Stimulated activated naive CD4-positive, alpha-beta T cell treated with Interleukin-2 at 50 U/mL for 16 hours (primary cell): ENCODE data around the gene SLC22A23.

Experiments used
- DNase-seq: peaks from one replicate; lab custom pipeline; 2025; lab: John Stamatoyannopoulos, UW

The SLC22A23 gene

GRCh38 chr6:3351829-3352524 lies 104.9 kb downstream of the SLC22A23 start:
- DNase-seq: no peak

- no peak for DNase-seq
Observed at GRCh38 chr6:3351105-3351676, 105.7 kb downstream of the SLC22A23 start.

GRCh38 chr6:3350252-3350796 lies 106.5 kb downstream of the SLC22A23 start:
- no peak for DNase-seq

- no peak for DNase-seq
Observed at GRCh38 chr6:3349388-3350251, 107.2 kb downstream of the SLC22A23 start.

- no peak for DNase-seq
Observed at GRCh38 chr6:3348821-3349220, 108.0 kb downstream of the SLC22A23 start.

- DNase-seq: no peak
Observed at GRCh38 chr6:3347826-3348225, 109.0 kb downstream of the SLC22A23 start.

GRCh38 chr6:3347247-3347646 lies 109.6 kb downstream of the SLC22A23 start:
- no peak for DNase-seq

GRCh38 chr6:3346476-3346875 lies 110.4 kb downstream of the SLC22A23 start:
- DNase-seq: no peak

- no peak for DNase-seq
Observed at GRCh38 chr6:3345836-3346235, 111.0 kb downstream of the SLC22A23 start.

GRCh38 chr6:3343089-3343883 lies 113.6 kb downstream of the SLC22A23 start:
- no peak for DNase-seq

GRCh38 chr6:3341467-3341866 lies 115.4 kb downstream of the SLC22A23 start:
- DNase-seq: no peak

- DNase-seq: no peak
Observed at GRCh38 chr6:3340894-3341293, 116.0 kb downstream of the SLC22A23 start.

- DNase-seq: no peak
Observed at GRCh38 chr6:3340358-3340802, 116.5 kb downstream of the SLC22A23 start.

- no peak for DNase-seq
Observed at GRCh38 chr6:3339811-3340210, 117.0 kb downstream of the SLC22A23 start.

GRCh38 chr6:3337521-3338350 lies 119.1 kb downstream of the SLC22A23 start:
- DNase-seq: no peak

GRCh38 chr6:3336859-3337515 lies 119.9 kb downstream of the SLC22A23 start:
- no peak for DNase-seq

- DNase-seq: no peak
Observed at GRCh38 chr6:3336066-3336786, 120.6 kb downstream of the SLC22A23 start.

GRCh38 chr6:3335169-3335568 lies 121.7 kb downstream of the SLC22A23 start:
- DNase-seq: no peak

- DNase-seq: no peak
Observed at GRCh38 chr6:3334555-3334954, 122.3 kb downstream of the SLC22A23 start.

GRCh38 chr6:3333263-3333662 lies 123.6 kb downstream of the SLC22A23 start:
- no peak for DNase-seq
